ENCODE results near the gene YOD1. TPM values are rescaled to one million over a fixed set of nuclear protein-coding genes. Genes with fewer than 3 reads are reported as not detected.

The YOD1 gene
- total and polyA plus RNA-seq, 10 of the 15 experiments (the other 5 are each of a cell fraction or from before 2014, with no cell fraction given) = 2.1 to 7.9 (median 5.0) TPM

GRCh38 chr1:207088161-207088560, 37.2 kb upstream of the YOD1 start:
- no TSS peak for BruUV-seq (replicated peaks)
- POLR2A ChIA-PET = no interaction called here
- 39% methylated on average over 2 of the region's 2 CpGs for WGBS (ENCODE audit: insufficient coverage, insufficient replicate concordance, low lambda C conversion rate, missing lambda C conversion rate)
- SMC1A ChIA-PET (ENCODE audit: uncharacterized antibody, unreplicated experiment) = interaction anchor here (0.6 to 1.6 kb wide), 3 partner anchors 9 to 355 kb away, joined by 3 read pairs; no protein-coding TSS in a partner anchor
- no peak for DNase-seq (ENCODE audit: low read depth, low spot score)
- ATAC-seq = no peak
- no peak overlapping the region for H3K9ac ChIP-seq (ENCODE audit: control insufficient read depth, insufficient read depth, low read length)
- H3K27me3 ChIP-seq (replicated peaks in 1 of 2; ENCODE audit: control insufficient read depth in 2 of 2, insufficient read depth in 2 of 2, low read length in 1 of 2) = no peaks in the 10 kb centered on the region
- CTCF ChIA-PET = interaction anchor here (1.2 to 4.4 kb wide), 4 partner anchors 8 to 317 kb away, joined by 5 to 29 read pairs (median 8); no protein-coding TSS in a partner anchor
- H2AFZ ChIP-seq (ENCODE audit: control insufficient read depth, low read depth, low read length) = no peak overlapping the region
- H3K4me2 ChIP-seq (ENCODE audit: control insufficient read depth, insufficient read depth) = no peak overlapping the region
- H3K36me3 ChIP-seq (ENCODE audit: control insufficient read depth in 2 of 2, insufficient read depth in 2 of 2, low read length in 1 of 2) = no peaks in the 10 kb centered on the region
- FAIRE-seq = no peak
- H3K4me1 ChIP-seq (ENCODE audit: control insufficient read depth, insufficient read depth, low read length) = peaks cover 4% of the 10 kb centered on the region; the same call in 1 of the 2 replicates
- H3K4me3 ChIP-seq = no peak overlapping the region
- no peaks in the 10 kb centered on the region for H4K20me1 ChIP-seq (ENCODE audit: control insufficient read depth, insufficient read depth)
- in situ Hi-C loops (cut with MboI) = loop anchor here (5.0 kb wide), 1 partner anchor 409 kb away; the partner anchor contains the start of gene CR1
- no peaks in the 10 kb centered on the region for H3K9me3 ChIP-seq (replicated peaks; ENCODE audit: control insufficient read depth, insufficient read depth, low read length)
- intact Hi-C loops (cut with micrococcal nuclease; ENCODE audit: unreplicated experiment) = no loop called here
- RAD21 ChIA-PET (ENCODE audit: unreplicated experiment) = no interaction called here
- no peaks in the 10 kb centered on the region for H3K79me2 ChIP-seq (ENCODE audit: control insufficient read depth, insufficient read depth, low read length)
- TF ChIP-seq HCFC1 (IDR thresholded peaks at IDR 0.05; ENCODE audit: low read length) (no peak), HDAC2 (IDR thresholded peaks at IDR 0.05) (no peak), CBX5 (IDR thresholded peaks at IDR 0.05; ENCODE audit: low read depth) (no peak), TCF3 (IDR thresholded peaks at IDR 0.05; ENCODE audit: borderline replicate concordance, insufficient read depth, low read depth, low read length) (no peak), IRF4 (IDR thresholded peaks at IDR 0.05; ENCODE audit: low read depth, low read length) (no peak), WRNIP1 (IDR thresholded peaks at IDR 0.05; ENCODE audit: borderline replicate concordance, low read depth, low read length) (no peak), ELK1 (IDR thresholded peaks at IDR 0.05; ENCODE audit: low read depth, low read length) (no peak), ZNF217 (IDR thresholded peaks at IDR 0.05) (no peak)
- TF ChIP-seq, protein P1, sequence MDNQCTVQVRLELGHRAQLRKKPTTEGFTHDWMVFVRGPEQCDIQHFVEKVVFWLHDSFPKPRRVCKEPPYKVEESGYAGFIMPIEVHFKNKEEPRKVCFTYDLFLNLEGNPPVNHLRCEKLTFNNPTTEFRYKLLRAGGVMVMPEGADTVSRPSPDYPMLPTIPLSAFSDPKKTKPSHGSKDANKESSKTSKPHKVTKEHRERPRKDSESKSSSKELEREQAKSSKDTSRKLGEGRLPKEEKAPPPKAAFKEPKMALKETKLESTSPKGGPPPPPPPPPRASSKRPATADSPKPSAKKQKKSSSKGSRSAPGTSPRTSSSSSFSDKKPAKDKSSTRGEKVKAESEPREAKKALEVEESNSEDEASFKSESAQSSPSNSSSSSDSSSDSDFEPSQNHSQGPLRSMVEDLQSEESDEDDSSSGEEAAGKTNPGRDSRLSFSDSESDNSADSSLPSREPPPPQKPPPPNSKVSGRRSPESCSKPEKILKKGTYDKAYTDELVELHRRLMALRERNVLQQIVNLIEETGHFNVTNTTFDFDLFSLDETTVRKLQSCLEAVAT (IDR thresholded peaks at IDR 0.05) = no peak
- H3K27ac ChIP-seq (ENCODE audit: control insufficient read depth, insufficient read depth) = no peak overlapping the region
